Stimulated activated CD8-positive, alpha-beta memory T cell treated with anti-CD3 and anti-CD28 coated beads, Interleukin-15, amount 100 ng/mL, for 4 hours (primary cell): Measurements from ENCODE around the gene ZDHHC5.

Source experiments
- DNase-seq, 2 donors: peaks; one replicate each; pipeline ENCODE4 v3.0.0-alpha.2; 2020; ENCODE audit warnings: low read depth in 2 of 2

ZDHHC5 gene

DNA sequence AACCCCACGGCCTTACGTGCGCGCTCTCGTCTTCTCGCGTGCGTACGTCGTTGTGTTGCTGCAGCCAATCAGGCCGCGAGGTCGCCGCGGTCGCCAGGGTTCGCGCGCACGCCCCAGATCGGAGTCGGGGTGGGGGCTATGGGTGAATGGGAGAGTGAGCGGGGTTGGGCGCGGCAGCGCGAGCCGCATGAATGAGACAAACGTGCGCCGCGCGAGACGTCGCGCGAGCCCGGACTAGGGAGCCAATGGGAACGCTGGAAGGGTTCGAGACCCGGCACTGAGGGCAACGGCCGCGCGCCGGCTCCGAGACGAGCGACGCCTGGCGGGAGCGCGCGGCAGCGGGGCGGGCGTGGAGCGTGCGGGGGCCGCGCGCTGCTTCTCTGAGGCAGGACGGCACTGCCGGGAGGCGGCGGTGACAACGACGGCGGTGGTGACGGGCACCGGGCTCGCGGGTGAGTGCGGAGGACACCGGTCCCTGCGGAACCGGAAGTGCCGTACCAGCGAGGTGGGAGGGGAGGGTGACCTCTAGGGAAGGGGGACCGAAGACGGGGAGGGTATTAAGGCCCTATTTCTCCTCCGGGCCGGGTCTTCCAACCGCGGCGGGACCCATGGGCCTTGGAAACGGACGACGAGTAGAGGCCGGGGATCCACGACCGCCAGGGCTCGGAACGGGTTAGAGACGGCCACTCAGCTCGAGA is at the start of gene ZDHHC5:
TSS of gene ZDHHC5 (plus strand) at position 379 of the 698 bp plus-strand sequence. CDS start 4,977 bp downstream, outside the sequence.
- DNase-seq, result peak; percentile 99 to 100

DNA sequence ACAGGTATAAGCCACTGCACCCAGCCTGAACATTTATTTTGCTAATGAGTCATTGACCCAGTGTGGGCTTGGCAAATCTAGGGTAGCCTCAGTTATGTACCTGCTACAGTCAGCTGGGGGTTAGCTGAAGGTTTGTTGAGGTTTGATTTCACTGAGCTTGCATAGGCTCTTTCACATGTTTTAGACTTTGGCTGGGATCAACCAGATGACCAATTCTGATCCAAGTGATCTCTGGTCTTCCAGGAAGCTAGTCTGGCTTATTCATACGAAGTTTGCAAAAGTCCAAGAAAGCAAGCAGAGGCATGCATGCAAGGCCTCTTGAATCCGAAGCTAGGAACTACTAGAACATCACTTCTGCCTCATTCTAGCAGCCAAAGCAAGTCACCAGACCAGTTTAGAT is 49.5 kb upstream of the ZDHHC5 start:
- no peak for DNase-seq

DNA sequence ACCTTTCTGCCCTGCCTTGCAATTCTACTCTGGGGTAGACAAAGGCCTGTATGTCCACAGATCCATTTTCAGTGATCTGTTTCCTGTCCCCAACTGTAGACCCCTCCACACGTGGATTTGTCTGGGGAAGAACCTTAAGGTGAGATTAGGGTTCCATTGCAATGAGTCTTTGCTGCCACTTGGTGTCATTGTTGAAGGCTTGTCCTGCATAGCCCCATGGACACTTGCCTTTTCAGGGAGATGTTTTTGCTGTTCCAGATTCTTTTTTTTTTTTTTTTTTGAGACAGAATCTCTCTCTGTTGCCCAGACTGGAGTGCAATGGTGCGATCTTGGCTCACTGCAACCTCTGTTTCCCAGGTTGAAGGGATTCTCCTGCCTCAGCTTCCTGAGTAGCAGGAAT is 48.6 kb upstream of the ZDHHC5 start:
- DNase-seq, result no peak

GRCh38 chr11:57620467-57620866 is 47.4 kb upstream of the ZDHHC5 start:
- DNase-seq, result no peak

DNA sequence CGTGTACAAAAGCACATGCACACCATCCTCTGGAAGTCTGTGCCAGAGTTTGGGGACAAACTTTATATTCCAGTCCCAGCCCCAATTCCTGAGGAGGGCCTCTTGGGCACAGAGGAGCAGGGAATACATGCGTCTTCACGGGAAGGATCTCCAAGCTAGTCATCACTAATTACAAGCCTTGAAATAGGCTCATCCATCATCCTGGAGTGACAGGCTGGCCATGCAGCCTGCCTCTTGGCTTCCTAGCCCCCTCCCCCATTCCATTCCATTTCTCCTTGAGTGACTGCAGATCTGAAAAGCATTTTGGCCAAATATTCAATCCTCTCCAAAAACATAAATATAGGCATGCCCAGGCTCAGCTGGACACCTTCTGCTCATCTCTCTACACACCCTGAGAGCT is 45.7 kb upstream of the ZDHHC5 start:
- DNase-seq, result no peak

GRCh38 chr11:57624864-57625263 is 43.0 kb upstream of the ZDHHC5 start:
- no peak for DNase-seq

DNA sequence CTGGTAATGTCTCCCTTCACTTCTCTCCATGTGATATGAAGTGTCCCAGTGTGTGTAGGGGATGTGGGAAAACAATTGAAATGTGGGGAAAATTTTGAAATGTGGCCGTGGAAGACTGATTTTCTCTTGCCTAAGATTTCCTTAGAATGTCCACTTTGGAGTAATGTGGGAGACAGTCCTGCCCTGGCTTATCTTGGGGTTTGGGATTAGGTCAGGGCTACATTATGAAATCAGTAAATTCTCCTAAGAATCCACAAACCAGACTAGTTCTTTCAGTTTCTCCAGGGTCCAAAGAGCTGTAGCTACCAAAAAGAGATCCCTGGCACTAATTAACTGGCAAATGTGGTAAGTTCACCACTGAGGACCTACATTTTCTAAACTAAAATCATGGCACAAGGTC is 41.0 kb upstream of the ZDHHC5 start:
- no peak for DNase-seq

- DNase-seq, result no peak
Measured at GRCh38 chr11:57630171-57630570, 37.7 kb upstream of the ZDHHC5 start.

- no peak for DNase-seq
Measured at GRCh38 chr11:57632116-57632515, 35.8 kb upstream of the ZDHHC5 start.

DNA sequence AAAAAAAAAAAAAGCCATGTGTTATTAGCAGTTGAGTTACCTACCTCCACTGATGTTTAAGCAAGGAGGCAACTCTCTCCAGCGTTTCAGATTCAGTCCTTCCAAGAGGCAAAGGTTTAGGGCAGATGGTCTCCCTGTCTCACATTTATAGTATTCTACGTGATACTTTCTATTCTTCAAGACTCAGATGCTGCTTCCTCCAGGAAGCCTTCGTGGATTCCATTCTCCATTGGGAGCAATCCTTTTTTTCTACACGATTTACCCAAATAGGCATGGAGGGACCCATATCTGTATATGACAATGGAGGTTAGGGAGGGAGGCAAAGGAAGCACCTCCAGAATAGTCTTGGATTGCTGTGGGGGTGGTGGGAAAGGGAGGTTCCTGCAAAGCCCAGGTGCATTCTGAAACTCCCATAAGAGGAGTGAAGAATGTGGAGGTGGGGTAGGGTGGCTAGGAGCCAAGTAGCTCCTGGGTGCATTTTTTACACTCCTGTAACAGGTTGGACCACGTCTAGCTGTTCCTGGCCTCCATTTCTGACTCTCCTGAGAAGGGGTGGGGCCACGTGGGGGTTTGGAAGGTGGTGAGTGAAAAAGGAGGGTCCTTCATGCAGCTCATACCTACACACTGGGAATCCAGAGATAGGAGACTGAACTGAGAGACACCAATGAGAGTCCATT is 34.4 kb upstream of the ZDHHC5 start:
- no peak for DNase-seq

DNA sequence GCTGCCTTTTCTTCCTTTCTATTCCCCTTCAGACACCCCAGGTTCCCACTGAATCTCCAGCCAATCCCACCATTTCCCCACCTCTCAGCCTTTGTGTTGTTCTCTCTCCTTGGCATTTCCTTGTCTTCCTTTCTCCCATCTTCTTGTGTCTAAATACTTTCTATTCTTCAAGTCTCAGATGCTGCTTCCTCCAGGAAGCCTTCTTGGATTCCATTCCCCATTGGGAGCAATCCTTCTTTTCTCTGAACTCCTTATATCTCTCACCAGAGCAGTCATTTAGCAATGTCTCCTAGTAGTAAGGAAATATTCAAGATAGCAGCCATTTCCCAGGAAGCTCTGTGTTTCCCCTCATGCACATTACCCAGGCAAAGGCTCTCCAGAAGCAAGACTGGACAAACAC is 33.6 kb upstream of the ZDHHC5 start:
- DNase-seq, result no peak

DNA sequence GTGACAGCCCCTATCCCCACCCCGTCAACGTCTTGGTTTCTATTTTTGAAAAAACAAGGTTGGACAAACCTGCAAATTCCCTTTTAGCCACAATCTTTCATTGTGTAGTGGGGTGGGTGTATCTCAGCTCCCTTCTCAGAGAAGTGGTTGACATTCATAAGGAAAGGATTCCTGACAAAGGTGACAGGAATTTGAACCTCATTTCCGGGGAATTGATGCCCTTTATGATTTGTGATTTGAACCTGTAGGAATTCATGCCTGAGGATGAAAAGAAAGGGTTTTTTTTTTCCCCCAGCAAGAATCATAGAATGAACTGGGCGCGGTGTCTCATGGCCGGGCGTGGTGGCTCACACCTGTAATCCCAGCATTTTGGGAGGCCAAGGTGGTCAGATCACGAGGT is 32.7 kb upstream of the ZDHHC5 start:
- DNase-seq, result no peak

GRCh38 chr11:57637626-57638004 is 30.3 kb upstream of the ZDHHC5 start:
- no peak for DNase-seq

- DNase-seq, result no peak
Measured at GRCh38 chr11:57638005-57638781, 29.7 kb upstream of the ZDHHC5 start.

GRCh38 chr11:57638811-57639320 is 29.0 kb upstream of the ZDHHC5 start:
- DNase-seq, result no peak

- DNase-seq, result no peak
Measured at GRCh38 chr11:57639321-57640067, 28.4 kb upstream of the ZDHHC5 start.

- no peak for DNase-seq
Measured at GRCh38 chr11:57640068-57640800, 27.7 kb upstream of the ZDHHC5 start.

DNA sequence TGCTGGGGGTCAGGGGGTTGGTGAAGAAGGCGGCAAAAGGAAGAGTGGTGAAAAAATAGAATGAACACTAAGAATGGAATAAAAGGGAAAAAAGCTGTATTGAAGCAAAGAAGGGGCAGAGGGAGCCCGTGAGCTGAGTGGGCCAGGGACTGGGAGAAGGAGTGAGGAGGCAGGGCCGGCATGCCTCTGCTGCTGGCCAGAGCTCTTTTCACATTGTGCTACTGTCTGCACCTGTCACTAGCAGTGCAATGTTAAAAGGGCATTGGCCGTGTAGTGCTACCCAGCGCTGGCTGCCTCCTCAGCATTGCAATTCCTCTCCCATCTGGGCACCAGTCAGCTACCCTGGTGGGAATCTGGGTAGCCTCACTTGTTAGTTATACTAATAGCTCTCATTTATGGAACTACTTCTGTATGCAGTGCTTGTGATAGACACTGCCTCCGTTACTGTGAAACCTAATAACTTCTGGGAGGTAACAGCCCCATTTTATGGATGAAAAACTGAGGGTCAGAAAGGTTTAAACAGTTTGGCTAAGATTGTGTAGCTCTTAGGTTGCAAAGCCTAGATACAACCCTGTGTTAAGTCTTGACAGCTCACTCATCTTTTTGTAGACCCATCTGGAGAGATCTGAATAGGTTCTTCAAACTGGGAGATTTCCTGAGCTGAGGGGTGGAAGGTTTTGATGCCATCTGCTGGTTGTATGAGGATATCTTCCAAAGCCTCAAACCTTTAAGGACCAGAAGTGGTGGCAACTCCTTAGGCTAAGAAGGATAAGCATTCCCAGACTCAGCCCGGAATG is 26.7 kb upstream of the ZDHHC5 start:
- DNase-seq, result no peak

DNA sequence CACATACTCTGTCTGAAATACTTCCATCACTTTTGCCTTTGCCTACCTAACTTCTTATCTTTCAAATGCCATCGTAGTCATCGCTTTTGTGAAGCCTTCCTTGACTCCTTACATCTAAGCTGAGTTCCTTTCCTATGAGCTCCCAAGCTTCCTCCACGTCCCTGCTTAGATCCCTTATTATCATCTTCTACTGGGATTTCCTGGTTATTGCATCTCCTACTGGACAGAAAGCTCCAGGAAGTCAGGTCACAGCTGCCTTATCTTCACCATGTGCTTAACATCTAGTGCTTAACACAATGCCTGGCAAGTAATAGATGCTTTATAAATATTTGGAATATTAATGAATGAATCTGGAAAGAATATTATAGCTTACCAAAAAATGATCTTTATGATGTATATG is 24.1 kb upstream of the ZDHHC5 start:
- no peak for DNase-seq
